PC-3 (cell line): ENCODE data around the gene B4GALT7. TPM values are rescaled to one million over a fixed set of nuclear protein-coding genes. Genes with fewer than 3 reads are reported as not detected.
"Not testable (repeated sequence)": the region's sequence is repeated elsewhere in the genome, so short reads cannot be mapped to it uniquely, and the experiment has no call there.

Source experiments
- ATAC-seq: fragments of 200-7000 bp; cut with Tn5 transposase; 2 replicates; pipeline ENCODE4 v1.9.1; 2020; ENCODE audit warnings: mild to moderate bottlenecking, moderate library complexity
- BruUV-seq: library from RNA; stranded (reverse); fragments of 400-500 nt; replicated peaks from 2 replicates; lab custom pipeline; 2021; lab: Mats Ljungman, UMichigan
- CTCF ChIA-PET: fragments of 300-600 bp; sonication (Branson Sonifier 250); formaldehyde crosslinking; loops from one replicate; lab custom pipeline; 2022; ENCODE audit warnings: antibody characterized with exemption; lab: Charles Lee
- POLR2A ChIA-PET: fragments of 300-600 bp; sonication (Branson Sonifier 250); formaldehyde crosslinking; loops from one replicate; lab custom pipeline; 2022; ENCODE audit warnings: antibody characterized with exemption; ENCODE audit not compliant: unreplicated experiment; lab: Charles Lee
- DNase-seq: peaks from one replicate; pipeline ENCODE4 v3.0.0-alpha.2; 2015
- H2AFZ ChIP-seq: fragments of 300-600 bp; sonication (generic); 2 replicates; pipeline ENCODE4 v1.6.0; 2016; ENCODE audit warnings: antibody characterized with exemption, low read length
- H3F3A ChIP-seq: fragments of 300-600 bp; sonication (generic); one replicate; pipeline ENCODE4 v1.6.0; 2017; ENCODE audit warnings: antibody characterized with exemption, low read length, control low read depth, mild to moderate bottlenecking; ENCODE audit not compliant: unreplicated experiment
- H3K27ac ChIP-seq: fragments of 300-600 bp; sonication (generic); 2 replicates; pipeline ENCODE4 v1.5.1; 2016; ENCODE audit warnings: mild to moderate bottlenecking, low read length
- H3K27me3 ChIP-seq: fragments of 300-600 bp; sonication (generic); 2 replicates; pipeline ENCODE4 v1.6.1; 2016; ENCODE audit warnings: low read length, mixed read lengths
- H3K36me3 ChIP-seq: fragments of 300-600 bp; sonication (generic); 2 replicates; pipeline ENCODE4 v1.6.1; 2016; ENCODE audit warnings: low read depth, mixed run types, low read length, mixed read lengths
- H3K4me1 ChIP-seq: fragments of 300-600 bp; sonication (generic); 2 replicates; pipeline ENCODE4 v1.5.1; 2016; ENCODE audit warnings: low read length; ENCODE audit not compliant: insufficient read depth
- H3K4me2 ChIP-seq: fragments of 300-600 bp; sonication (generic); 2 replicates; pipeline ENCODE4 v1.6.0; 2016; ENCODE audit warnings: low read length
- H3K4me3 ChIP-seq: fragments of 300-600 bp; sonication (generic); 2 replicates; pipeline ENCODE4 v1.5.1; 2016; ENCODE audit warnings: mild to moderate bottlenecking, low read length, mixed read lengths
- H3K79me2 ChIP-seq: fragments of 300-600 bp; sonication (generic); 2 replicates; pipeline ENCODE4 v1.6.1; 2017; ENCODE audit warnings: low read length, mixed read lengths
- H3K9ac ChIP-seq: fragments of 300-600 bp; sonication (generic); 2 replicates; pipeline ENCODE4 v1.6.0; 2016; ENCODE audit warnings: mild to moderate bottlenecking, low read length
- H3K9me2 ChIP-seq: fragments of 300-600 bp; sonication (generic); replicated peaks from 2 replicates; pipeline ENCODE4 v1.6.1; 2016; ENCODE audit warnings: mixed run types, low read length, mixed read lengths
- H3K9me3 ChIP-seq: fragments of 300-600 bp; sonication (generic); 2 replicates; pipeline ENCODE4 v1.6.1; 2016; ENCODE audit warnings: low read length, mixed read lengths
- H4K20me1 ChIP-seq: fragments of 300-600 bp; sonication (generic); 2 replicates; pipeline ENCODE4 v1.6.1; 2016; ENCODE audit warnings: low read length, mixed read lengths
- intact Hi-C: fragments of 100-400 bp; cut with micrococcal nuclease; formaldehyde crosslinking; loops from 2 replicates; pipeline ENCODE4 v1.9.0; 2023
- total RNA-seq: library from RNA; depleted of rRNA; stranded (reverse); fragments of >200 nt; gene quantifications from 2 replicates; pipeline ENCODE4 v1.2.3, GENCODE V29; 2014; rRNA removed

Gene B4GALT7
- total RNA-seq, 1 experiment from 2014 or later: 33.8 TPM

- H3K9ac ChIP-seq, H2AFZ ChIP-seq, H3K9me2 ChIP-seq, H3K27ac ChIP-seq, H3K79me2 ChIP-seq, H3K27me3 ChIP-seq, POLR2A ChIA-PET, CTCF ChIA-PET, ATAC-seq, H4K20me1 ChIP-seq, H3K4me1 ChIP-seq, H3K9me3 ChIP-seq, H3K36me3 ChIP-seq, H3F3A ChIP-seq, BruUV-seq, DNase-seq, H3K4me2 ChIP-seq, H3K4me3 ChIP-seq, intact Hi-C loops: not testable (repeated sequence)
These were observed 57.9 kb downstream of the B4GALT7 start for GRCh38 chr5:177657846-177658245.

GRCh38 chr5:177658542-177658941 is 58.6 kb downstream of the B4GALT7 start:
- POLR2A ChIA-PET, H3K27ac ChIP-seq, H3K9ac ChIP-seq, BruUV-seq, H3F3A ChIP-seq, H2AFZ ChIP-seq, H3K79me2 ChIP-seq, H3K36me3 ChIP-seq, ATAC-seq, H3K4me2 ChIP-seq, H3K4me1 ChIP-seq, H4K20me1 ChIP-seq, intact Hi-C loops, H3K27me3 ChIP-seq, CTCF ChIA-PET, H3K9me2 ChIP-seq, H3K4me3 ChIP-seq, H3K9me3 ChIP-seq, DNase-seq: not testable (repeated sequence)

Other genes starting within 250 kb of the B4GALT7 start
- gene LMAN2, start 248.5 kb upstream of the B4GALT7 start, total RNA-seq: 310 and 369 TPM in 2 replicates
- gene RGS14, start 242.2 kb upstream of the B4GALT7 start, total RNA-seq: 32.3 TPM in 2 replicates
- gene SLC34A1, start 215.7 kb upstream of the B4GALT7 start, total RNA-seq: 0.07 and 0.12 TPM in 2 replicates
- not detected in 2 replicates for gene PFN3, start 199.5 kb upstream of the B4GALT7 start, total RNA-seq
- 31.0 and 36.8 TPM in 2 replicates for gene F12, start 190.6 kb upstream of the B4GALT7 start, total RNA-seq
- gene GRK6, start 173.5 kb upstream of the B4GALT7 start, total RNA-seq: 69.9 and 88.8 TPM in 2 replicates
- gene PRR7, start 153.3 kb upstream of the B4GALT7 start, total RNA-seq: 40.6 and 47.2 TPM in 2 replicates
- 127 and 207 TPM in 2 replicates for gene DBN1, start 126.5 kb upstream of the B4GALT7 start, total RNA-seq
- gene PDLIM7, start 102.5 kb upstream of the B4GALT7 start, total RNA-seq: 159 and 195 TPM in 2 replicates
- gene DOK3, start 90.3 kb upstream of the B4GALT7 start, total RNA-seq: 6.2 and 11.7 TPM in 2 replicates
- 260 and 318 TPM in 2 replicates for gene DDX41, start 83.2 kb upstream of the B4GALT7 start, total RNA-seq
- gene FAM193B, start 45.6 kb upstream of the B4GALT7 start, total RNA-seq: 33.9 and 41.1 TPM in 2 replicates
- 217 and 261 TPM in 2 replicates for gene TMED9, start 7.9 kb upstream of the B4GALT7 start, total RNA-seq
- not detected in 2 replicates for gene FAM153A, start 182.8 kb downstream of the B4GALT7 start, total RNA-seq